Measurements from ENCODE around the gene FREM2. TPM values are rescaled to one million over a fixed set of nuclear protein-coding genes. Genes with fewer than 3 reads are reported as not detected.

FREM2 gene
- total and polyA plus RNA-seq, 5 donors from 2014 or later = not detected

DNA sequence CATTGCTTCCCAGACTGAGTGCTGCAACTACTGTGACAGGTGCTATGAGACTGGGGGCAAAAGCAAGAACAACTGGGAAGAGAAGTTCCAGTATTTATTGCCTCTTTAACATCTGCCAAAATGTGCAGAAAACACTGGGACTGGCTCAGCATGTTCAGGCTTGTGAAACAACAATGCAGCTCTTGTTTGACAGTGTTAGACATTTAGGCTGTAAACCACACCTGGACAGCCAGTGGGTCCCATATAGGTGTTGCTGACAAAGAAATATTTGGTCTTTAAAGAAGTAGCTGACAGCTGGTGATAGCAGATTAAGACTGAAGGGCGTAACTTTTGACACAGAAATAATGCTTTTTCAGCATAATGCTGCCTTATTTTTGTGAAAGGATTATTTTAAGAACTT is 215.7 kb downstream of the FREM2 start:
- Mint-ChIP-seq H3K36me3 (no peaks in the 10 kb centered on the region), H3K27ac (no peak overlapping the region), H3K4me1 (no peaks in the 10 kb centered on the region), H3K4me3 (no peak overlapping the region), H3K27me3 (peaks cover 4% of the 10 kb centered on the region), H3K9me3 (no peaks in the 10 kb centered on the region)
- DNase-seq (no peak), ATAC-seq (ENCODE audit: low read depth in 2 of 2) (no peak)
- H3K9me3 ChIP-seq (ENCODE audit: control insufficient read depth in 2 of 2, low read length in 2 of 2) = no peaks in the 10 kb centered on the region
- H3K4me1 ChIP-seq (ENCODE audit: control insufficient read depth, insufficient read depth, low read length, poor library complexity, severe bottlenecking) = no peaks in the 10 kb centered on the region
- no peaks in the 10 kb centered on the region for H3K36me3 ChIP-seq (ENCODE audit: control insufficient read depth, insufficient read depth, low read length)
- H3K4me3 ChIP-seq (ENCODE audit: low read depth, low read length) = no peak overlapping the region
- H3K27me3 ChIP-seq (ENCODE audit: control insufficient read depth, insufficient read depth, low read length) = no peaks in the 10 kb centered on the region
- no peak overlapping the region for H3K27ac ChIP-seq (ENCODE audit: insufficient read depth, low read length, poor library complexity, severe bottlenecking)

DNA sequence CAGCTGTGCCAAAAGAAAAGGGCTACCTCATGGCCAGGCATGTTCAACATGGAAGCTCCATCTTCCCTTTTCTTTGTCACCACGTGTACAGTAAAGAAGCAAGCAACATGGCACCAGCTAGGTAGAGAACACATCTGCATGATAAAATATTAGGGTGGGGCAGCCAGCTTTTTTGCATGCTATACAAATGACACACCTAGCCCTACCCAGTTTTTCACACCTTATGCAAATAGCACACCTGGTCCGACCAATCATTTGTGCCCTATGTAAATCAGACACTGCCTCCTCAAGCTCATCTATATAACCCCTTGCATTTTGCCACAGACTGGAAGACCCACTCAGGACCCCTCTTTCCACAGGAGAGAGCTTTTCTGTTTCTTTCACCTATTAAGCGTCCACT is 218.2 kb downstream of the FREM2 start:
- no peak overlapping the region for H3K27ac ChIP-seq (ENCODE audit: insufficient read depth, low read length, poor library complexity, severe bottlenecking)
- Mint-ChIP-seq H3K27ac (no peak overlapping the region), H3K36me3 (no peaks in the 10 kb centered on the region), H3K4me3 (no peak overlapping the region), H3K9me3 (no peaks in the 10 kb centered on the region), H3K27me3 (peaks cover 13% of the 10 kb centered on the region), H3K4me1 (no peaks in the 10 kb centered on the region)
- H3K4me1 ChIP-seq (ENCODE audit: control insufficient read depth, insufficient read depth, low read length, poor library complexity, severe bottlenecking) = no peaks in the 10 kb centered on the region
- H3K27me3 ChIP-seq (ENCODE audit: control insufficient read depth, insufficient read depth, low read length) = no peaks in the 10 kb centered on the region
- H3K4me3 ChIP-seq (ENCODE audit: low read depth, low read length) = no peak overlapping the region
- no peak for DNase-seq
- ATAC-seq (ENCODE audit: low read depth in 2 of 2) = no peak
- H3K9me3 ChIP-seq (ENCODE audit: control insufficient read depth in 2 of 2, low read length in 2 of 2) = no peaks in the 10 kb centered on the region
- no peaks in the 10 kb centered on the region for H3K36me3 ChIP-seq (ENCODE audit: control insufficient read depth, insufficient read depth, low read length)

DNA sequence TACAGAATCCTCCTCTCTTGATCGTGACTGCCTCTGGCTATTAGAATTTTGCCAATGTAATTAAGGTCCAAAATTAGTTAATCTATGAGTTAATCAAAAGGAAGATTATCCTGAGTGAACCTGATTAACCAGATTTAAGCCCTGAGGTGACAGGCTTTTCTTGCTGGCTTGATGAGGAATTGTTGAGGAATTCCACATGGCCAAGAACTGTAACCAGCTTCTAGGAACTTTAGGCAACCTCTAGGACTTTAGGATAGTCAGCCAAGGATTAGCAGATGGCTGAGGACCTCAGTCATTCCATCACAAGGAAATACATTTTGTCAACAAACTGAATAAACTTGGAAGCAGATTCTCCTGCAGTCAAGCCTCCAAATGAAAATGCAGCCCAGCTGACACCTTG is 219.0 kb downstream of the FREM2 start:
- Histone ChIP-seq H3K9me3 (ENCODE audit: control insufficient read depth in 2 of 2, low read length in 2 of 2) (no peaks in the 10 kb centered on the region), H3K27me3 (ENCODE audit: control insufficient read depth, insufficient read depth, low read length) (no peaks in the 10 kb centered on the region), H3K36me3 (ENCODE audit: control insufficient read depth, insufficient read depth, low read length) (no peaks in the 10 kb centered on the region), H3K4me3 (ENCODE audit: low read depth, low read length) (no peak overlapping the region), H3K27ac (ENCODE audit: insufficient read depth, low read length, poor library complexity, severe bottlenecking) (no peak overlapping the region), H3K4me1 (ENCODE audit: control insufficient read depth, insufficient read depth, low read length, poor library complexity, severe bottlenecking) (no peaks in the 10 kb centered on the region)
- DNase-seq (no peak), ATAC-seq (ENCODE audit: low read depth in 2 of 2) (no peak)
- Mint-ChIP-seq H3K36me3 (no peaks in the 10 kb centered on the region), H3K4me3 (no peak overlapping the region), H3K4me1 (no peaks in the 10 kb centered on the region), H3K27me3 (peaks cover 13% of the 10 kb centered on the region), H3K9me3 (no peaks in the 10 kb centered on the region), H3K27ac (no peak overlapping the region)

DNA sequence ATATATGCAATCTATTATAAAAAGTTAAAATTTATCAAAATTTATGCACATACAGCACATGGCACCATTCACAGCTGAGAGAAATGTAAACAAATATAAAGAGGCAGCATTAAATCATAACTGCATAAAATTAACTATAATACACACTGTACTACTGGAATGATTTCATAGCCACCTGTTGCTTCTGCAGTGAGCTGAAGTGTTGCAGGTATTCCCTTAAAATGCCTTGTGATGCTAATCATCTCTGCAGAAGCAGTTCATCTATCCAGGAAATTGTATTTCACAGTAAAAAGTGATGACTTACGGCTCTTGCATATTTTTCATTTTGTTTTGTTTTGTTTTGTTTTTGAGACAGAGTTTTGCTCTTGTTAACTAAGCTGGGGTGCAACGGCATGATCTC is 221.7 kb downstream of the FREM2 start:
- Histone ChIP-seq H3K9me3 (ENCODE audit: control insufficient read depth in 2 of 2, low read length in 2 of 2) (no peaks in the 10 kb centered on the region), H3K4me3 (ENCODE audit: low read depth, low read length) (no peak overlapping the region), H3K4me1 (ENCODE audit: control insufficient read depth, insufficient read depth, low read length, poor library complexity, severe bottlenecking) (no peaks in the 10 kb centered on the region), H3K27me3 (ENCODE audit: control insufficient read depth, insufficient read depth, low read length) (no peaks in the 10 kb centered on the region), H3K36me3 (ENCODE audit: control insufficient read depth, insufficient read depth, low read length) (no peaks in the 10 kb centered on the region), H3K27ac (ENCODE audit: insufficient read depth, low read length, poor library complexity, severe bottlenecking) (no peak overlapping the region)
- no peaks in the 10 kb centered on the region for H3K36me3 Mint-ChIP-seq
- H3K9me3 Mint-ChIP-seq = no peaks in the 10 kb centered on the region
- H3K27ac Mint-ChIP-seq = no peak overlapping the region
- peaks cover 13% of the 10 kb centered on the region for H3K27me3 Mint-ChIP-seq
- H3K4me1 Mint-ChIP-seq = no peaks in the 10 kb centered on the region
- no peak overlapping the region for H3K4me3 Mint-ChIP-seq
- no peak for ATAC-seq (ENCODE audit: low read depth in 2 of 2)
- no peak for DNase-seq

DNA sequence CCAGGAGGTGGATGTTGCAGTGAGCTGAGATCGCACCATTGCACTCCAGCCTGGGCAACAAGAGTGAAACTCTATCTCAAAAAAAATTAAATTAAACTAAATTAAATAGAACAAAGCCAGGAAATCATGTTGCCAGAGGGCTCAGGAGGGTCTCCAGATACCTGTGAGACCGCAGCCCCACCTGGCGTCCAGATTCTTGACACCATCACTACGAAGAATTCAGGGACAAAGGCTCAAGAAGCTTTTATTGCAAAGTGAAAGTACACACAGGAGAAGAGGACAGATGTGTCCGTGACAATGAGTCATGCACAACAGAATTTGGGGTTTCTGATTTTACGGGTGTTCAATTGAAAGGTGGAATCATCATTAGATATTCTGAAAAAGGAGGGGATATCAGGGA is 227.2 kb downstream of the FREM2 start:
- no peak for ATAC-seq (ENCODE audit: low read depth in 2 of 2)
- peaks cover 0 to 6% (median 0%) of the 10 kb centered on the region in 7 donors for H3K9me3 Mint-ChIP-seq
- no peak overlapping the region for H3K4me3 Mint-ChIP-seq
- Histone ChIP-seq H3K4me3 (ENCODE audit: low read depth, low read length) (no peak overlapping the region), H3K27ac (ENCODE audit: insufficient read depth, low read length, poor library complexity, severe bottlenecking) (no peak overlapping the region), H3K9me3 (ENCODE audit: control insufficient read depth in 2 of 2, low read length in 2 of 2) (no peaks in the 10 kb centered on the region), H3K36me3 (ENCODE audit: control insufficient read depth, insufficient read depth, low read length) (no peaks in the 10 kb centered on the region), H3K27me3 (ENCODE audit: control insufficient read depth, insufficient read depth, low read length) (no peaks in the 10 kb centered on the region), H3K4me1 (ENCODE audit: control insufficient read depth, insufficient read depth, low read length, poor library complexity, severe bottlenecking) (no peaks in the 10 kb centered on the region)
- peaks cover 10% of the 10 kb centered on the region for H3K27me3 Mint-ChIP-seq
- H3K27ac Mint-ChIP-seq = no peak overlapping the region
- no peaks in the 10 kb centered on the region for H3K36me3 Mint-ChIP-seq
- H3K4me1 Mint-ChIP-seq = no peaks in the 10 kb centered on the region
- no peak for DNase-seq

DNA sequence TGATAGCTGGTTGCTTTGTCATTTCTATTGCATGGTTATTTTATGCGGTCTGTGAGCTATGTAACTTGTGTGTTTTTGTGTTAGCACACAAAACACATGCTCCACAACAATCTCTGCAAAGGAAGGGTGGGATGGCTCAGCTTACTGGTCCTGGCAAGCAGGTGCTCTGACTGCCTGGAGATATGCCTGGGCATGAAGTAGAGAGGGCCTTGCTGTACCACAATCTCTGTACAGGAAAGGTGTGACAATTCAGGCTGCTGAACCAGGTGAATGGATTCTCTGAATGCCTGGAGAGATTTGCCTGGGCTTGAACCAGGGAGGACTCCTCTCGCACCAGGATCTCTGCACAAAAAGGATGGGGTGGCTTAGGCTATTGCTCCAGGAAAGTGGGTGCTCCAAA is 234.2 kb downstream of the FREM2 start:
- Mint-ChIP-seq H3K27me3 (peaks cover 31% of the 10 kb centered on the region), H3K27ac (no peak overlapping the region), H3K4me1 (no peaks in the 10 kb centered on the region)

DNA sequence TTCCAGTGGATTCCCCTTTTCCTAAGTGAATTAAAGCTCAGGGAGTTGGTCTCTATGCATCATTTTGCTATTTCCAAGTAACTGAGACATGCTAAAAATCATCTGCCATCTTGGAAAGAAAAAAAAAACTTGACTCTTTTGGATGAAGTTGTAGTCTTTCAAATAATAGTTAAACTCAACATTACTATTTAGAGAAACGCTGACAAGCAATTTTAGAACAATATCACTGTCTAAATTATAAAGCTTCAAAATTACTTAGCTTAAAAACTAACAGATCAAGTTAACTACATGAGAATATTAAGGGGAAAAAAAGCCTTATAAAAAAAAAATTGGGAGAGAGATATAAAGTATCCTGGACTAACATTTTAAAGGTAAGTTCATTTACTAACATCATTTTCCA is 235.3 kb downstream of the FREM2 start:
- Mint-ChIP-seq H3K4me1 (no peaks in the 10 kb centered on the region), H3K9me3 (peaks cover 0 to 4% (median 0%) of the 10 kb centered on the region in 7 donors), H3K4me3 (no peak overlapping the region), H3K27ac (no peak overlapping the region), H3K27me3 (peaks cover 31% of the 10 kb centered on the region), H3K36me3 (no peaks in the 10 kb centered on the region)
- DNase-seq = no peak
- Histone ChIP-seq H3K36me3 (ENCODE audit: control insufficient read depth, insufficient read depth, low read length) (no peaks in the 10 kb centered on the region), H3K4me3 (ENCODE audit: low read depth, low read length) (no peak overlapping the region), H3K27ac (ENCODE audit: insufficient read depth, low read length, poor library complexity, severe bottlenecking) (no peak overlapping the region), H3K27me3 (ENCODE audit: control insufficient read depth, insufficient read depth, low read length) (no peaks in the 10 kb centered on the region), H3K9me3 (ENCODE audit: control insufficient read depth in 2 of 2, low read length in 2 of 2) (no peaks in the 10 kb centered on the region), H3K4me1 (ENCODE audit: control insufficient read depth, insufficient read depth, low read length, poor library complexity, severe bottlenecking) (no peaks in the 10 kb centered on the region)
- no peak for ATAC-seq (ENCODE audit: low read depth in 2 of 2)

More for the DNA sequence above, 234.2 kb downstream of the FREM2 start:
- H3K9me3 ChIP-seq (ENCODE audit: control insufficient read depth in 2 of 2, low read length in 2 of 2) = no peaks in the 10 kb centered on the region
- DNase-seq = no peak
- no peaks in the 10 kb centered on the region for H3K4me1 ChIP-seq (ENCODE audit: control insufficient read depth, insufficient read depth, low read length, poor library complexity, severe bottlenecking)
- no peak for ATAC-seq (ENCODE audit: low read depth in 2 of 2)
- H3K36me3 Mint-ChIP-seq = no peaks in the 10 kb centered on the region
- H3K36me3 ChIP-seq (ENCODE audit: control insufficient read depth, insufficient read depth, low read length) = no peaks in the 10 kb centered on the region
- no peak overlapping the region for H3K4me3 Mint-ChIP-seq
- no peak overlapping the region for H3K27ac ChIP-seq (ENCODE audit: insufficient read depth, low read length, poor library complexity, severe bottlenecking)
- no peaks in the 10 kb centered on the region for H3K27me3 ChIP-seq (ENCODE audit: control insufficient read depth, insufficient read depth, low read length)
- H3K9me3 Mint-ChIP-seq = peaks cover 0 to 4% (median 0%) of the 10 kb centered on the region in 7 donors
- H3K4me3 ChIP-seq (ENCODE audit: low read depth, low read length) = no peak overlapping the region

DNA sequence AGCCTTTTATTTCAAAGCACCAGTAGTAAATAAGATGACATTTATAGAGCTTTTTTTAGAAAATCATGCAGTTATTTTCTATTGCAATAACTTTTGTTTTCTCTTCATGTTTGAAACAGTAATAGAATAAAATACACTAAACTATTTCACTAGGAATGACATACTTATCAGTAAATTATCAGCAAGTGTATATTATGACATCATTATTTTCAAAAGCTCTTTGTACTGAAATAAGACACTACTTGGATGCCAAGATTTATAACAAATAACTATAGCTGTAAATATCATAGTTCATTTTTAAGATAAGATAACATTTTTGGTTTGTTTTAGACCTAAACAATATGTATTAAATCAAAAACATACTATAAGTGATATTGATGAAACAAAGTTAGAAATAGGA is 246.9 kb downstream of the FREM2 start:
- no peak overlapping the region for H3K27ac Mint-ChIP-seq
- H3K27me3 Mint-ChIP-seq = no peaks in the 10 kb centered on the region
- H3K4me3 Mint-ChIP-seq = no peak overlapping the region
- ATAC-seq (ENCODE audit: low read depth in 2 of 2) = no peak
- Histone ChIP-seq H3K36me3 (ENCODE audit: control insufficient read depth, insufficient read depth, low read length) (no peaks in the 10 kb centered on the region), H3K9me3 (ENCODE audit: control insufficient read depth in 2 of 2, low read length in 2 of 2) (peaks cover 0 to 2% of the 10 kb centered on the region in 2 experiments), H3K27me3 (ENCODE audit: control insufficient read depth, insufficient read depth, low read length) (peaks cover 6% of the 10 kb centered on the region), H3K27ac (ENCODE audit: insufficient read depth, low read length, poor library complexity, severe bottlenecking) (no peak overlapping the region), H3K4me3 (ENCODE audit: low read depth, low read length) (no peak overlapping the region), H3K4me1 (ENCODE audit: control insufficient read depth, insufficient read depth, low read length, poor library complexity, severe bottlenecking) (no peaks in the 10 kb centered on the region)
- DNase-seq = no peak
- H3K4me1 Mint-ChIP-seq = peaks cover 0 to 3% (median 0%) of the 10 kb centered on the region in 4 donors
- H3K9me3 Mint-ChIP-seq = no peaks in the 10 kb centered on the region
- no peaks in the 10 kb centered on the region for H3K36me3 Mint-ChIP-seq
